GM19193 (cell line): ENCODE measurements around the gene SPTA1.

ENCODE experiments used
- POLR2A ChIP-seq: IDR thresholded peaks from 4 replicates; pipeline ENCODE4 v1.6.1; 2011; ENCODE audit not compliant: insufficient read depth, insufficient read length; ENCODE audit errors: extremely low read depth

Gene SPTA1

GRCh38 chr1:158692356-158692755 is 5.8 kb upstream of the SPTA1 start:
- TF ChIP-seq POLR2A, result no peak

- no peak for TF ChIP-seq POLR2A
These were observed 5.4 kb upstream of the SPTA1 start for GRCh38 chr1:158691907-158692306.

GRCh38 chr1:158689875-158690274 is 3.4 kb upstream of the SPTA1 start:
- no peak for TF ChIP-seq POLR2A

- no peak for TF ChIP-seq POLR2A
These were observed 2.6 kb upstream of the SPTA1 start for GRCh38 chr1:158689110-158689509.

- no peak for TF ChIP-seq POLR2A
These were observed 522 bp upstream of the SPTA1 start for GRCh38 chr1:158687037-158687436.

- TF ChIP-seq POLR2A, result no peak
These were observed 1.4 kb downstream of the SPTA1 start for GRCh38 chr1:158685085-158685484.

- no peak for TF ChIP-seq POLR2A
These were observed 4.9 kb downstream of the SPTA1 start for GRCh38 chr1:158681606-158682005.

GRCh38 chr1:158679289-158679688 is 7.2 kb downstream of the SPTA1 start:
- TF ChIP-seq POLR2A, result no peak

GRCh38 chr1:158675563-158676323 is 10.8 kb downstream of the SPTA1 start:
- TF ChIP-seq POLR2A, result no peak

- no peak for TF ChIP-seq POLR2A
These were observed 12.2 kb downstream of the SPTA1 start for GRCh38 chr1:158674302-158674701.

GRCh38 chr1:158666037-158666436 is 20.5 kb downstream of the SPTA1 start:
- TF ChIP-seq POLR2A, result no peak

- TF ChIP-seq POLR2A, result no peak
These were observed 31.9 kb downstream of the SPTA1 start for GRCh38 chr1:158654571-158654970.

- TF ChIP-seq POLR2A, result no peak
These were observed 32.4 kb downstream of the SPTA1 start for GRCh38 chr1:158654086-158654485.

GRCh38 chr1:158652721-158653334 is 33.7 kb downstream of the SPTA1 start:
- TF ChIP-seq POLR2A, result no peak

GRCh38 chr1:158649052-158649451 is 37.5 kb downstream of the SPTA1 start:
- no peak for TF ChIP-seq POLR2A

GRCh38 chr1:158646465-158646864 is 40.0 kb downstream of the SPTA1 start:
- no peak for TF ChIP-seq POLR2A
